ENCODE measurements around the gene SPATC1L.
"Not testable (repeated sequence)": the region's sequence is repeated elsewhere in the genome, so short reads cannot be mapped to it uniquely, and the experiment has no call there.

Gene SPATC1L

GRCh38 chr21:46183910-46184624 is at the start of gene SPATC1L:
TSS of gene SPATC1L (minus strand) at chr21:46184459. CDS start at chr21:46182816, 1,643 bp downstream.
- Histone ChIP-seq H3K27ac (peak within 1 kb of the TSS in 9 of 11 experiments; percentile 48 to 71 (median 67); a peak in 18 of 22 replicates), H3K36me3 (peaks cover 0 to 17% (median 0%) of the 10 kb centered on the region in 11 experiments; a peak in 3 of 22 replicates)

GRCh38 chr21:46229923-46230260 is 45.6 kb upstream of the SPATC1L start:
- peak overlapping the region; percentile 90 to 100 (median 96) for H3K4me2 ChIP-seq
- H3K27me3 ChIP-seq: no peaks in the 10 kb centered on the region

More at GRCh38 chr21:46183910-46184624, at the start of gene SPATC1L:
- Histone ChIP-seq H3K4me1 (peaks cover 9 to 28% (median 15%) of the 10 kb centered on the region in 10 experiments; a peak in 17 of 20 replicates), H3K27me3 (peaks cover 4 to 17% (median 10%) of the 10 kb centered on the region in 11 experiments; a peak in 14 of 22 replicates), H4K20me1 (peaks cover 0 to 10% (median 0%) of the 10 kb centered on the region in 11 experiments; a peak in 3 of 22 replicates), H3K9ac (peak within 1 kb of the TSS; percentile 51 to 81 (median 66); a peak in 21 of 22 replicates), H3K9me3 (replicated peaks in 1 of 11) (no peaks in the 10 kb centered on the region), H3K4me3 (peak within 1 kb of the TSS; percentile 59 to 75 (median 70)), H3K4me2 (peak within 1 kb of the TSS; percentile 70 to 93 (median 86))
- no peak for TF ChIP-seq Cebpa-rat (IDR thresholded peaks at IDR 0.05)

DNA sequence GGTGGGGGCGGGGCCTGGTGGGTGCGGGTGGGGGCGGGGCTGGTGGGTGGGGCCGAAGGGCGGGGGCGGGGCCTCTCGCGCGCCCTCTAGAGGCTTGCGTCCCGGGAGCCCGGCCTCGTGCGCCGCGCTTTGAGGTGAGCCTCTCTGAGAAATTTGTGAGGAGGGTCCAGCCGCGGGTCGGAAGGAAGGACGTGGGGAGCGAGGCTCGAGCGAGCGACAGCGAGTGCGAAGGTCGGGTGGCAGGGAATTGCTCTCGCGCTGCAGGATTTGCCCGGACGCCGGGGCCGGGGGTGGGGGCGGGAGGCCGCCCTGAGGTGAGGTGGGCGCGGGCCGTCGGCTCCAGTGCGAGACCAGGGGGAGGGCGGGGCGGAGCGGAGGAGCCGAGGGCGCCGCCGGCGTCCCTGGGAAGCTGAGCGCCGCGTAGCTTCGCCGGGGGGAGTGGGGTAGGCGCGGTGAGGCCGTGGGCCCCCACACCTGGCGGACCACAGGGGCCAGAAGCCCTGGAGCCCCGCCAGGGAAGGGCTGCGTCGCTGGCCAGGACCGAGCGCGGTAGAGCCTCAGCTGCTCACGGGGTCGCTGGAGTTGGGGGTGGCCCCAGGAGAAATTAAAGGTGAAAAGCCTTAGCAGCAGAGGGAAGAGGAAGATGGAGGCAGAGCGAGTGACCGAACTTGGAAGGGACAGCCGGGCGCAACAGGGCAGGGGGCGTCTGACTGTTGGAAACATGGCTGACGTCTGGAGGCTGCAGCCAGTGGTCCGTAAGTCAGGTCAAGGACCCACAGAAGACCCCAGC is 45.1 kb upstream of the SPATC1L start:
- H3K27me3 ChIP-seq: no peaks in the 10 kb centered on the region
- peaks cover 0 to 6% (median 0%) of the 10 kb centered on the region in 11 experiments; a peak in 4 of 22 replicates for H3K9me3 ChIP-seq (replicated peaks in 1 of 11)
- TF ChIP-seq Cebpa-rat (IDR thresholded peaks at IDR 0.05): no peak
- H3K4me2 ChIP-seq: peak overlapping the region; percentile 90 to 100 (median 96)
- peak overlapping the region; percentile 77 to 91 (median 83) for H3K9ac ChIP-seq
- peaks cover 10 to 29% (median 21%) of the 10 kb centered on the region in 11 experiments; a peak in 17 of 22 replicates for H4K20me1 ChIP-seq
- H3K36me3 ChIP-seq: peaks cover 24 to 42% (median 37%) of the 10 kb centered on the region in 11 experiments
- peak overlapping the region; percentile 67 to 82 (median 74) for H3K4me3 ChIP-seq
- peaks cover 42 to 53% (median 45%) of the 10 kb centered on the region in 10 experiments for H3K4me1 ChIP-seq
- H3K27ac ChIP-seq: peak overlapping the region in 10 of 11 experiments; percentile 56 to 83 (median 78); a peak in 21 of 22 replicates

More at GRCh38 chr21:46229923-46230260, 45.6 kb upstream of the SPATC1L start:
- Histone ChIP-seq H4K20me1 (peaks cover 13 to 31% (median 21%) of the 10 kb centered on the region in 11 experiments; a peak in 18 of 22 replicates), H3K4me1 (peaks cover 42 to 53% (median 45%) of the 10 kb centered on the region in 10 experiments), H3K27ac (peak overlapping the region in 10 of 11 experiments; percentile 56 to 83 (median 78); a peak in 19 of 22 replicates), H3K36me3 (peaks cover 29 to 48% (median 43%) of the 10 kb centered on the region in 11 experiments), H3K9ac (peak overlapping the region; percentile 77 to 91 (median 83)), H3K4me3 (peak overlapping the region; percentile 67 to 82 (median 74)), H3K9me3 (replicated peaks in 1 of 11) (peaks cover 0 to 6% (median 0%) of the 10 kb centered on the region in 11 experiments; a peak in 4 of 22 replicates)
- TF ChIP-seq Cebpa-rat (IDR thresholded peaks at IDR 0.05): no peak

DNA sequence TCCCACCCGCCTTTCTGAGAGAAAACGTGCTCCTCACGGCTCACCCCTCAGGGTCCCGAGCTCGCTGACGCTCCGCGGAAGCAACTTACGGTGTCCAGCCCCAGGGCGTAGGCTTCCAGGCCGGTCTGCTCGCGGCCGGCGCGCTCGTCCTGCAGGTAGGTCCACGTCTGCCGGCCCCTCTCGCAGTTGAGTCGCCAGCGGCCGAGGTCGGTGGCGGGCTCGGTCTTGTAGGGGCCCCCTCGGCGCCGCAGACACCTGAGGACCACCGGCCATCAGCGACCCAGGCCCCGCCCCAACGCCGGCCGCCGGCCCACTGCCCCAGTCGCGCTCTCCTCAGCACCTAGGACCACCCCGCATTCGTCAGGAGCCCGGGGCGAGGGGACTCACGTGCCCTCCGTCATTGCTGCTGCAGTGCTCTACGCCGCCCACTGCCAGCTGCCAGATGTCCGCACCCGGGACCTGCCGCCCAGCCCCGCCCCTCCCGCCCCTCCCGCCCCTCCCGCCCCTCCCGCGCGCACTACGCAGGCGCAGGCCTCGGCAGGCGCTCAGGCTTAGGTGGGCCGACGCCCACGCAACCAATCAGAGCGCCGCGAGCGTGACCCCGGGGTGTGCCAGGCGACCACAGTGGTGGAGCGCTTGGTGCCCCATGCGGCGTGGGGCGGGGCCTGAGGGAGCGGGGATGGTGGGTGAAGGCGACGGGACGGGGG is 44.2 kb upstream of the SPATC1L start, which contains the start of gene LSS:
TSS of gene LSS (minus strand) at position 430 of the 707 bp plus-strand sequence. CDS start at position 401, 29 bp downstream.
- Histone ChIP-seq H3K4me1 (peaks cover 42 to 53% (median 45%) of the 10 kb centered on the region in 10 experiments), H3K4me3 (peak within 1 kb of the TSS; percentile 90 to 98 (median 94)), H3K27ac (peak within 1 kb of the TSS; percentile 78 to 92 (median 87)), H3K9me3 (replicated peaks in 1 of 11) (peaks cover 0 to 6% (median 0%) of the 10 kb centered on the region in 11 experiments; a peak in 4 of 22 replicates), H3K27me3 (no peaks in the 10 kb centered on the region), H3K9ac (peak within 1 kb of the TSS; percentile 80 to 96 (median 88)), H3K4me2 (peak within 1 kb of the TSS; percentile 90 to 100 (median 97)), H3K36me3 (peaks cover 19 to 34% (median 29%) of the 10 kb centered on the region in 11 experiments), H4K20me1 (peaks cover 10 to 30% (median 21%) of the 10 kb centered on the region in 11 experiments; a peak in 17 of 22 replicates)
- no peak for TF ChIP-seq Cebpa-rat (IDR thresholded peaks at IDR 0.05)

- Histone ChIP-seq H3K4me2 (peak overlapping the region; percentile 86 to 99 (median 95)), H3K4me1 (peaks cover 42 to 53% (median 45%) of the 10 kb centered on the region in 10 experiments), H3K27ac (peak overlapping the region; percentile 78 to 92 (median 87)), H3K4me3 (peak overlapping the region; percentile 90 to 98 (median 94)), H3K36me3 (peaks cover 17 to 29% (median 24%) of the 10 kb centered on the region in 11 experiments), H3K9me3 (replicated peaks in 1 of 11) (peaks cover 0 to 6% (median 0%) of the 10 kb centered on the region in 11 experiments; a peak in 4 of 22 replicates), H3K27me3 (no peaks in the 10 kb centered on the region), H4K20me1 (peaks cover 11 to 34% (median 24%) of the 10 kb centered on the region in 11 experiments; a peak in 17 of 22 replicates), H3K9ac (peak overlapping the region; percentile 80 to 96 (median 88))
- TF ChIP-seq Cebpa-rat (IDR thresholded peaks at IDR 0.05): no peak
Measured at GRCh38 chr21:46227811-46228344, 43.6 kb upstream of the SPATC1L start.

GRCh38 chr21:46226920-46227599 is 42.8 kb upstream of the SPATC1L start:
- Histone ChIP-seq H3K9ac (peak overlapping the region; percentile 80 to 96 (median 88); a peak in 20 of 22 replicates), H3K9me3 (replicated peaks in 1 of 11) (peaks cover 0 to 6% (median 0%) of the 10 kb centered on the region in 11 experiments; a peak in 3 of 22 replicates), H3K4me1 (peaks cover 42 to 52% (median 45%) of the 10 kb centered on the region in 10 experiments), H3K27me3 (no peaks in the 10 kb centered on the region), H4K20me1 (peaks cover 13 to 42% (median 33%) of the 10 kb centered on the region in 11 experiments; a peak in 18 of 22 replicates), H3K4me3 (peak overlapping the region; percentile 90 to 98 (median 94)), H3K36me3 (peaks cover 15 to 29% (median 21%) of the 10 kb centered on the region in 11 experiments), H3K4me2 (peak overlapping the region; percentile 86 to 99 (median 95)), H3K27ac (peak overlapping the region in 4 of 11 experiments; percentile 83 to 92 (median 88); a peak in 7 of 22 replicates)
- no peak for TF ChIP-seq Cebpa-rat (IDR thresholded peaks at IDR 0.05)

DNA sequence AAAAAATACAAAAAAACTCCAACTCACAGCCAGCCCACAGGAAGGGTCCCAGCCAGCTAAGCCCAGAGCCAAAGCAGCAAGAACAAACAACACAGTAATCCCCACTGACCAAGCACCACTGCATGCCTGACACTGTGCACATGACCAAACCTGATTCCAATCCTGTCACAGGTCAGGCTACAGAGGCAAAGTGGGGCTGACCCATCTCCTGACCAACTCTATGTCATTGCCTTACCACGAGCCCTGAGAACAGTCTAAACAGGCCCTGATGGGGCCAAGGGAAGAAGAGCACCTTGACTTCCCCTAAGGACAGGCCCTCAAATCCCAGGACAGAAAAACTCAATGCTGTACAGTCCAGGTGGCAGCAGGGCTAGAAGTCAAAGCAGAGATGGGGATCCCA is 41.9 kb upstream of the SPATC1L start:
- Histone ChIP-seq H3K27me3 (no peaks in the 10 kb centered on the region), H3K4me2 (peak overlapping the region; percentile 86 to 99 (median 95); a peak in 21 of 22 replicates), H4K20me1 (peaks cover 15 to 51% (median 40%) of the 10 kb centered on the region in 11 experiments; a peak in 18 of 22 replicates), H3K36me3 (peaks cover 7 to 29% (median 25%) of the 10 kb centered on the region in 11 experiments; a peak in 21 of 22 replicates), H3K9ac (peak overlapping the region in 4 of 11 experiments; percentile 11 to 96 (median 92); a peak in 6 of 22 replicates), H3K9me3 (replicated peaks in 1 of 11) (no peaks in the 10 kb centered on the region), H3K4me3 (peak overlapping the region in 3 of 10 experiments; percentile 95 to 97 (median 95); a peak in 6 of 20 replicates), H3K4me1 (peaks cover 39 to 44% (median 43%) of the 10 kb centered on the region in 10 experiments), H3K27ac (peak overlapping the region in 3 of 11 experiments; percentile 57 to 92 (median 77); a peak in 6 of 22 replicates)
- TF ChIP-seq Cebpa-rat (IDR thresholded peaks at IDR 0.05): no peak

GRCh38 chr21:46223661-46224060 is 39.4 kb upstream of the SPATC1L start:
- not testable (repeated sequence) for H3K9ac ChIP-seq; H3K4me3 ChIP-seq; H3K9me3 ChIP-seq (replicated peaks in 1 of 11); H3K27me3 ChIP-seq; H3K27ac ChIP-seq; H3K4me2 ChIP-seq
- peaks cover 0 to 50% (median 39%) of the 10 kb centered on the region in 11 experiments; a peak in 18 of 22 replicates for H3K36me3 ChIP-seq
- H3K4me1 ChIP-seq: peaks cover 25 to 38% (median 33%) of the 10 kb centered on the region in 10 experiments
- H4K20me1 ChIP-seq: peaks cover 24 to 76% (median 61%) of the 10 kb centered on the region in 11 experiments; a peak in 18 of 22 replicates
